Breast epithelium (tissue), 4 donors: ENCODE data around the gene PRICKLE4. TPM values are rescaled to one million over a fixed set of nuclear protein-coding genes. Genes with fewer than 3 reads are reported as not detected.

Source experiments
- DNase-seq, 2 donors: peaks; one replicate each; pipeline ENCODE4 v3.0.0-alpha.2; 2019; ENCODE audit warnings: low spot score in 2 of 2
- H3K27ac ChIP-seq, 2 donors: fragments of 200-600 bp; sonication (generic) in 1 of 2; one replicate each; pipeline ENCODE4 v1.5.1; 2016 to 2019; ENCODE audit warnings: mild to moderate bottlenecking in 1 of 2
- H3K27me3 ChIP-seq, 2 donors: fragments of 200-600 bp; sonication (generic) in 1 of 2; one replicate each; pipeline versions ENCODE4 v1.5.1 to v1.6.0; 2017 to 2019; ENCODE audit warnings: control low read depth in 1 of 2, mild to moderate bottlenecking in 1 of 2
- H3K36me3 ChIP-seq: fragments of 200-600 bp; one replicate; pipeline ENCODE4 v1.5.1; 2019
- H3K4me1 ChIP-seq, 2 donors: fragments of 200-600 bp; sonication (generic); one replicate each; pipeline ENCODE4 v1.5.1; 2016 to 2019; ENCODE audit warnings: control low read depth in 1 of 2
- H3K4me3 ChIP-seq, 3 donors: fragments of 200-600 bp; sonication (generic); 1 replicate in 2 of 3; 2 replicates in 1 of 3; pipeline ENCODE4 v1.5.1; 2016 to 2019; ENCODE audit warnings: mild to moderate bottlenecking in 3 of 3, moderate library complexity in 2 of 3
- H3K9me3 ChIP-seq, 2 donors: fragments of 200-600 bp; sonication (generic) in 1 of 2; one replicate each; pipeline ENCODE4 v1.5.1; 2016 to 2019; ENCODE audit warnings: control low read depth in 1 of 2
- CTCF ChIP-seq, 3 donors: fragments of 450-650 bp; IDR thresholded peaks; one replicate each; pipeline ENCODE4 v1.5.1; 2016 to 2017; ENCODE audit warnings: antibody characterized with exemption in 3 of 3, mild to moderate bottlenecking in 3 of 3, moderate library complexity in 3 of 3
- POLR2A ChIP-seq: fragments of 450-650 bp; IDR thresholded peaks from one replicate; pipeline ENCODE4 v1.6.1; 2016; ENCODE audit warnings: antibody characterized with exemption, mild to moderate bottlenecking, moderate library complexity
- POLR2AphosphoS5 ChIP-seq, 3 donors: sonication (generic); formaldehyde crosslinking; IDR thresholded peaks; one replicate each; pipeline ENCODE4 v1.6.1; 2017; ENCODE audit warnings: antibody characterized with exemption in 3 of 3
- intact Hi-C: fragments of 100-400 bp; cut with DNase I; formaldehyde crosslinking; loops from one replicate; pipeline ENCODE4 v1.15.1; 2023; ENCODE audit warnings: low total_unique reads
- total RNA-seq, 3 donors: library from RNA; depleted of rRNA; stranded (reverse); fragments of >200 nt; gene quantifications; one replicate each; pipeline ENCODE4 v1.1.0, GENCODE V29; 2016

Gene PRICKLE4
- total RNA-seq, 3 donors from 2014 or later = 0.80 to 5.3 (median 3.3) TPM

GRCh38 chr6:41789390-41789724 lies 8.8 kb downstream of the PRICKLE4 start:
- no peak for TF ChIP-seq POLR2AphosphoS5 (IDR thresholded peaks at IDR 0.05)
- no peak for TF ChIP-seq POLR2A
- TF ChIP-seq CTCF (IDR thresholded peaks at IDR 0.05) = no peak
- H3K36me3 ChIP-seq = no peaks in the 10 kb centered on the region
- H3K27ac ChIP-seq = no peak overlapping the region
- H3K4me3 ChIP-seq = no peak overlapping the region
- no peaks in the 10 kb centered on the region for H3K9me3 ChIP-seq
- DNase-seq = no peak
- intact Hi-C loops = loop anchor here (10.0 kb wide), 1 partner anchor 145 kb away; no protein-coding TSS in a partner anchor
- H3K4me1 ChIP-seq = peaks cover 0 to 17% of the 10 kb centered on the region in 2 donors
- no peaks in the 10 kb centered on the region for H3K27me3 ChIP-seq

- Histone ChIP-seq H3K27me3 (no peaks in the 10 kb centered on the region), H3K36me3 (no peaks in the 10 kb centered on the region), H3K4me1 (peaks cover 0 to 17% of the 10 kb centered on the region in 2 donors), H3K4me3 (no peak overlapping the region), H3K9me3 (no peaks in the 10 kb centered on the region), H3K27ac (no peak overlapping the region)
- TF ChIP-seq POLR2AphosphoS5 (IDR thresholded peaks at IDR 0.05) (no peak), CTCF (IDR thresholded peaks at IDR 0.05) (no peak), POLR2A (no peak)
- intact Hi-C loops = no loop called here
- DNase-seq = no peak
Measured at GRCh38 chr6:41790045-41790444, 9.5 kb downstream of the PRICKLE4 start.

- intact Hi-C loops = no loop called here
- H3K36me3 ChIP-seq = no peaks in the 10 kb centered on the region
- H3K27me3 ChIP-seq = no peaks in the 10 kb centered on the region
- DNase-seq = no peak
- H3K4me3 ChIP-seq = no peak overlapping the region
- H3K9me3 ChIP-seq = no peaks in the 10 kb centered on the region
- TF ChIP-seq CTCF (IDR thresholded peaks at IDR 0.05) = no peak
- no peak for TF ChIP-seq POLR2A
- no peak for TF ChIP-seq POLR2AphosphoS5 (IDR thresholded peaks at IDR 0.05)
- peaks cover 0 to 11% of the 10 kb centered on the region in 2 donors for H3K4me1 ChIP-seq
- H3K27ac ChIP-seq = no peak overlapping the region
Measured at GRCh38 chr6:41791305-41791704, 10.7 kb downstream of the PRICKLE4 start.

DNA sequence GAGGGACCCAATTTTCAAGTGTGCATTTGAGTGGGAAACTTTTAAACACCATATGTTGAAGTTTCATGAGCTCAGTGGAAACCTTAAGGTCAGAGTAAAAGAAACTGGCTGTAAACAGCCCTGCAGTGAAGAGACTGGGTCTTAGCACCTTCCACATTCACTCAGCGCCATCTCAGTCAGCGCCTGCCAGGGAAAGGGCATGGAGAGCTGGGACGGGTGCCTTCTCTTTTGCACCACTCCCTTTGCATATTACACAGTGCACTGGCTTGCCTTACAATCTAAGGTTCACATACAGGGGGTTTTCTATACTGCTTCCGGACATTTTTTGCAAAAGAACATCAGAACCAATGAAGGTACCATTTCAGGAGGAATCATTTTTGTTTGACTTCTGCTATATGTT lies 11.4 kb downstream of the PRICKLE4 start:
- no peaks in the 10 kb centered on the region for H3K9me3 ChIP-seq
- peaks cover 0 to 11% of the 10 kb centered on the region in 2 donors for H3K4me1 ChIP-seq
- H3K27me3 ChIP-seq = no peaks in the 10 kb centered on the region
- H3K36me3 ChIP-seq = no peaks in the 10 kb centered on the region
- no peak overlapping the region for H3K4me3 ChIP-seq
- no peak for TF ChIP-seq POLR2A
- no peak for TF ChIP-seq CTCF (IDR thresholded peaks at IDR 0.05)
- no peak for TF ChIP-seq POLR2AphosphoS5 (IDR thresholded peaks at IDR 0.05)
- no peak for DNase-seq
- H3K27ac ChIP-seq = no peak overlapping the region
- intact Hi-C loops = no loop called here

- DNase-seq = no peak
- Histone ChIP-seq H3K4me1 (no peaks in the 10 kb centered on the region), H3K27ac (no peak overlapping the region), H3K9me3 (no peaks in the 10 kb centered on the region), H3K36me3 (no peaks in the 10 kb centered on the region), H3K4me3 (no peak overlapping the region), H3K27me3 (no peaks in the 10 kb centered on the region)
- intact Hi-C loops = no loop called here
- no peak for TF ChIP-seq CTCF (IDR thresholded peaks at IDR 0.05)
- no peak for TF ChIP-seq POLR2AphosphoS5 (IDR thresholded peaks at IDR 0.05)
- no peak for TF ChIP-seq POLR2A
Measured at GRCh38 chr6:41796474-41796873, 15.9 kb downstream of the PRICKLE4 start.
